GM12864 (cell line): ENCODE data around the gene HDGFL3.
"Not testable (repeated sequence)": the region's sequence is repeated elsewhere in the genome, so short reads cannot be mapped to it uniquely, and the experiment has no call there.

Experiments
- DNase-seq: peaks from one replicate; pipeline ENCODE4 v3.0.0-alpha.2; 2011; ENCODE audit warnings: low read depth
- H3K4me3 ChIP-seq: 2 replicates; pipeline ENCODE4 v1.5.1; 2011; ENCODE audit warnings: mild to moderate bottlenecking, low read depth, low read length, control low read depth
- TF ChIP-seq, protein P1 (sequence below): IDR thresholded peaks from 2 replicates; pipeline ENCODE4 v1.5.1; 2011; ENCODE audit warnings: low read depth, mild to moderate bottlenecking, moderate library complexity, low read length, control low read depth, inconsistent platforms; ENCODE audit errors: missing control alignments

The HDGFL3 gene

DNA sequence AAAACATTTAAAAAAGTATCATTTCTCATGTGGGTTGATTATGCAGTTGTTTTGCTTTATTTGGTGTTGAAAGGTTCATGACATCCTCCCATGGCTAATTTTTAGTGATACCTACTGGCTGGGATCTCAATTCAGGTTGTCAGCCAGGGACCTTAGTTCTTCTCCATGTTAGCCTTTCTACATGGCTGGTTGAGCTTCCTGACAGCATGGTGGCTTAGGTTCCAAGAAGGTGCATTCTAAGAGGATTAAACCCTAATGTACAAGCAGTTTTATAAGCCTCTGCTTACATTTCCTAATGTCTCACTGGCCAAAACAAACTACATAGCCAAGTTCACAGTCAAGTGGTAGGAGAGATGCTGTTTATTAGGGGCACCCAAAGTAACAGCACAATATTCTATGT lies 109.5 kb downstream of the HDGFL3 start:
- TF ChIP-seq, protein P1, sequence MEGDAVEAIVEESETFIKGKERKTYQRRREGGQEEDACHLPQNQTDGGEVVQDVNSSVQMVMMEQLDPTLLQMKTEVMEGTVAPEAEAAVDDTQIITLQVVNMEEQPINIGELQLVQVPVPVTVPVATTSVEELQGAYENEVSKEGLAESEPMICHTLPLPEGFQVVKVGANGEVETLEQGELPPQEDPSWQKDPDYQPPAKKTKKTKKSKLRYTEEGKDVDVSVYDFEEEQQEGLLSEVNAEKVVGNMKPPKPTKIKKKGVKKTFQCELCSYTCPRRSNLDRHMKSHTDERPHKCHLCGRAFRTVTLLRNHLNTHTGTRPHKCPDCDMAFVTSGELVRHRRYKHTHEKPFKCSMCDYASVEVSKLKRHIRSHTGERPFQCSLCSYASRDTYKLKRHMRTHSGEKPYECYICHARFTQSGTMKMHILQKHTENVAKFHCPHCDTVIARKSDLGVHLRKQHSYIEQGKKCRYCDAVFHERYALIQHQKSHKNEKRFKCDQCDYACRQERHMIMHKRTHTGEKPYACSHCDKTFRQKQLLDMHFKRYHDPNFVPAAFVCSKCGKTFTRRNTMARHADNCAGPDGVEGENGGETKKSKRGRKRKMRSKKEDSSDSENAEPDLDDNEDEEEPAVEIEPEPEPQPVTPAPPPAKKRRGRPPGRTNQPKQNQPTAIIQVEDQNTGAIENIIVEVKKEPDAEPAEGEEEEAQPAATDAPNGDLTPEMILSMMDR: no peak
- no peak overlapping the region for H3K4me3 ChIP-seq
- DNase-seq: no peak

DNA sequence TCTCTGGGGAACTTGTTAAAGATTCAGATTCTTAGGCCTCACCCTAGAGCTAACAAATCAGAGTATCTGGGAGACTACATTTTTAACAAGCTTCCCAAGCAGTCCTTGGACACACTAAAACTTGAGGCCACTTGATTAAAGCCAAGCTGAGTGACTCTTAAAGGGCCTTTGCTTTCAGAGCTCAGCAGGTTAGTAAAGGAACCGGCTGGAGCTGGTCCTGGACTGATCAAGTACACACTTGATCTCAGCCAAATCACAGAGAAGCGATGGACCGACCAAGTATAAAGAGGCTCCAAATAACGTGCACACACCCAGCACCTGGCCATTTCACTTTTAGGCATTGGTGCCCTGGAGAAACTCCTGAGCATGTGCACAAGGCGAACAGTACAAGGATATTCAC lies 113.0 kb downstream of the HDGFL3 start:
- no peak for DNase-seq
- TF ChIP-seq, protein P1: no peak
- no peak overlapping the region for H3K4me3 ChIP-seq

DNA sequence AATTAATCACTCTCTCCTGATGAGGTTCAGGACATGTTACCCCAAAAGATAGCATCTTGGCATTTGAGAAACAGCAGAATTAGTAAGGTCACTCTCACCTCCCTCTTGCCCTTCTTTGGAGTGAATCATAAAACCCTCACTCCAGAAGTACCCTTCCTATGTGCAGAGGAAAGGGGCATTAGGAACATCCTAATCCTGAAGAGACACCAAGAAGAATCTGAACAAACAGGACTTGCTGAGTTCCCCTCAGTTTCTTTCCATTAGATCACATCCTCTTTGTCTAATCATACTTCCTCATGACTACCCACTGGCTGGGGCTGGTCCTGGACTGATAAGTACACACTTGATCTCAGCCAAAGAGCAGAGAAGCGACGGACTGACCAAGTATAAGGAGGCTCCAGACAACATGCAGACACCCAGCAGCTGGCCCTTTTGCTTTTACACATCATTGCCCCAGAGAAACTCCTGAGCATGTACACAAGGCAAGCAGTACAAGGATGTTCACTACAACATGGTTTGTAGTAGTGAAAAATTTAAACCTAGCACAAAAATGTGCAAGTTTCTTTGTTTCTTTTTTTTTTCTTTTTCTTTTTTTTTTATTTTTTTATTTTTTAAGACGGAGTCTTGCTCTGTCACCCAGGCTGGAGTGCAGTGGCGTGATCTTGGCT lies 115.2 kb downstream of the HDGFL3 start:
- peak; percentile 53 for DNase-seq
- no peak overlapping the region for H3K4me3 ChIP-seq
- TF ChIP-seq, protein P1: no peak

GRCh38 chr15:83091965-83092308 lies 115.7 kb downstream of the HDGFL3 start:
- DNase-seq, H3K4me3 ChIP-seq: not testable (repeated sequence)

DNA sequence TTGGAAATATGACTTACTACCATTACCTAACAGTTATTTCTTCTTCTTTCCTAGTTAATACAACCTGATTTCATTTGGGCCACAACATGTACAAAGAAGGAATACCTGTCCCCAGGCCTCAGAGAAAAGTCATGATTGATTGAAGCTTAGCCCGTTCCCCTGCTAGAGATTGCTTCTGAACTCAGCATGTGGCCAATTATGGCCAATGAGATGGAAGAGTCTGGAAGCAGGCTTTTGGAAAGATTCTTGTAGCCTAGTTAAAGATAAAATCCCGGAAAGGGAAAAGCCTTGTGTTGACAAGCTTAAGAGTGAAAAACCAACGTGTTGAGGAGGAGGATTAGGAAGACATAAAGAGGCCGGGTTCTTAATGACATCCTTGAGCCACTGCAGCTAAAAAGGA lies 117.2 kb downstream of the HDGFL3 start:
- TF ChIP-seq, protein P1: no peak
- DNase-seq: no peak

GRCh38 chr15:83088876-83089275 lies 118.7 kb downstream of the HDGFL3 start:
- TF ChIP-seq, protein P1: no peak
- DNase-seq: no peak
- no peak overlapping the region for H3K4me3 ChIP-seq

More for the DNA sequence above, 117.2 kb downstream of the HDGFL3 start:
- H3K4me3 ChIP-seq: no peak overlapping the region

DNA sequence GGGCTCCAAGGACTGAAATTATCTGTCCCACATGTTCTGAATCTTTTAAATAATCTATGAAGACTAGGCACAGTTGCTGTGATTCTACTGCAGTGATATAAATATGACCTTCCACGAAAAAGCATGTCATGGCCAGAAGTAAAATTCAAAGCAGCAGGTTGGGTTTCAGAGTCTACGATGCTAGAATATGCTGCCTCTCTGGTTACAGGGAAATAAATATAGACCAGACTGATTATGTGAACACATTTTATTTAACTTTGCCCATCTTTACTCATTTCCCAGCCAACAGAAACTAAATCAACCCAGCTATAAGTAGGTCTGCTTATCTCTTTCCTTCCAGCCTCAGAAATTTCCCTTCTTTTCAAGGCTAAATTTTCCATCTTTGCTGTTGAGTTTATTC lies 120.0 kb downstream of the HDGFL3 start:
- DNase-seq: no peak
- TF ChIP-seq, protein P1: no peak
- no peak overlapping the region for H3K4me3 ChIP-seq

GRCh38 chr15:83085864-83086552 lies 121.6 kb downstream of the HDGFL3 start:
- DNase-seq, H3K4me3 ChIP-seq: not testable (repeated sequence)

DNA sequence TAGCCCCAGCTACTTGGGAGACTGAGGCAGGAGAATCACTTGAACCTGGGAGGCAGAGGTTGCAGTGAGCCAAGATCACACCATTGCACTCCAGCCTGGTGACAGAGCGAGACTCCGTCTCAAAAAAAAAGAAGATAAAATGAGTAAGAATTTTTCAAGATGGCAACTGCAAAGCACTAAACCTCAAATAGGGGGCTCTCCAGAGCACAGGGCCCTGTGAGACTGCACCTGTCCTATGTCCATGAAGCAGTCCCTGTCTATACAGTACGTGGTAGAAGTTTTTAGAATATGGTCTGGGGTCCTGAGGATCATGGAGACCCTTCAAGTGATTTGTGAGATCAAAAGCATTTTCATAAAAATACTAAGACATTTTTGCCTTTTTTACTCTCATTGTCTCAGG lies 122.2 kb downstream of the HDGFL3 start:
- not testable (repeated sequence) for DNase-seq, H3K4me3 ChIP-seq
